Gastroesophageal sphincter (tissue), 3 donors: ENCODE results near the gene PRF1.

Experiments
- EP300 ChIP-seq: sonication (generic); formaldehyde crosslinking; IDR thresholded peaks from one replicate; pipeline ENCODE4 v1.6.1; 2017; ENCODE audit warnings: antibody characterized with exemption, mild to moderate bottlenecking
- POLR2AphosphoS5 ChIP-seq: sonication (generic); formaldehyde crosslinking; IDR thresholded peaks from one replicate; pipeline ENCODE4 v1.6.1; 2017; ENCODE audit warnings: antibody characterized with exemption
- TF ChIP-seq, protein P1 (sequence below), 4 experiments: fragments of 200-600 bp in 2 of 4; fragments of 450-650 bp in 2 of 4; sonication (generic) in 1 of 4; IDR thresholded peaks; one replicate each; pipeline ENCODE4 v1.5.1; 2017 to 2019; ENCODE audit warnings: antibody characterized with exemption in 4 of 4, mild to moderate bottlenecking in 2 of 4, moderate library complexity in 2 of 4

GRCh38 chr10:70555371-70555770 is 47.2 kb downstream of the PRF1 start:
- TF ChIP-seq, protein P1, sequence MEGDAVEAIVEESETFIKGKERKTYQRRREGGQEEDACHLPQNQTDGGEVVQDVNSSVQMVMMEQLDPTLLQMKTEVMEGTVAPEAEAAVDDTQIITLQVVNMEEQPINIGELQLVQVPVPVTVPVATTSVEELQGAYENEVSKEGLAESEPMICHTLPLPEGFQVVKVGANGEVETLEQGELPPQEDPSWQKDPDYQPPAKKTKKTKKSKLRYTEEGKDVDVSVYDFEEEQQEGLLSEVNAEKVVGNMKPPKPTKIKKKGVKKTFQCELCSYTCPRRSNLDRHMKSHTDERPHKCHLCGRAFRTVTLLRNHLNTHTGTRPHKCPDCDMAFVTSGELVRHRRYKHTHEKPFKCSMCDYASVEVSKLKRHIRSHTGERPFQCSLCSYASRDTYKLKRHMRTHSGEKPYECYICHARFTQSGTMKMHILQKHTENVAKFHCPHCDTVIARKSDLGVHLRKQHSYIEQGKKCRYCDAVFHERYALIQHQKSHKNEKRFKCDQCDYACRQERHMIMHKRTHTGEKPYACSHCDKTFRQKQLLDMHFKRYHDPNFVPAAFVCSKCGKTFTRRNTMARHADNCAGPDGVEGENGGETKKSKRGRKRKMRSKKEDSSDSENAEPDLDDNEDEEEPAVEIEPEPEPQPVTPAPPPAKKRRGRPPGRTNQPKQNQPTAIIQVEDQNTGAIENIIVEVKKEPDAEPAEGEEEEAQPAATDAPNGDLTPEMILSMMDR (IDR thresholded peaks at IDR 0.05) = no peak
- TF ChIP-seq EP300 = no peak
- TF ChIP-seq POLR2AphosphoS5 = no peak
